Left ventricle myocardium superior (tissue), 1 donor: ENCODE data around the gene MYOZ1. TPM values are rescaled to one million over a fixed set of nuclear protein-coding genes. Genes with fewer than 3 reads are reported as not detected.

Experiments
- ATAC-seq: fragments of 200-7000 bp; cut with Tn5 transposase; one replicate; pipeline ENCODE4 v1.9.1; 2020; ENCODE audit warnings: mild to moderate bottlenecking, moderate library complexity
- DNase-seq: peaks from one replicate; pipeline ENCODE4 v3.0.0-alpha.2; 2020
- intact Hi-C: fragments of 100-400 bp; cut with micrococcal nuclease; formaldehyde crosslinking; loops from one replicate; pipeline ENCODE4 v1.11.0; 2022
- total RNA-seq: library from RNA; stranded (reverse); fragmentation: NEBNext Ultra II Directional; extraction: Animal tissue kit (Norgen Biotek cat#: 25700); gene quantifications from one replicate; pipeline ENCODE4 v1.2.1, GENCODE V29; 2021
- donor health status: DM: no; HTN: yes; CAD: no; lungs with severe emphysema.

MYOZ1 gene
- total RNA-seq, 1 donor from 2014 or later: 0.32 TPM

GRCh38 chr10:73648975-73649829, 7.9 kb upstream of the MYOZ1 start:
- ATAC-seq (peak; percentile 8), DNase-seq (no peak)
- intact Hi-C loops: no loop called here

DNA sequence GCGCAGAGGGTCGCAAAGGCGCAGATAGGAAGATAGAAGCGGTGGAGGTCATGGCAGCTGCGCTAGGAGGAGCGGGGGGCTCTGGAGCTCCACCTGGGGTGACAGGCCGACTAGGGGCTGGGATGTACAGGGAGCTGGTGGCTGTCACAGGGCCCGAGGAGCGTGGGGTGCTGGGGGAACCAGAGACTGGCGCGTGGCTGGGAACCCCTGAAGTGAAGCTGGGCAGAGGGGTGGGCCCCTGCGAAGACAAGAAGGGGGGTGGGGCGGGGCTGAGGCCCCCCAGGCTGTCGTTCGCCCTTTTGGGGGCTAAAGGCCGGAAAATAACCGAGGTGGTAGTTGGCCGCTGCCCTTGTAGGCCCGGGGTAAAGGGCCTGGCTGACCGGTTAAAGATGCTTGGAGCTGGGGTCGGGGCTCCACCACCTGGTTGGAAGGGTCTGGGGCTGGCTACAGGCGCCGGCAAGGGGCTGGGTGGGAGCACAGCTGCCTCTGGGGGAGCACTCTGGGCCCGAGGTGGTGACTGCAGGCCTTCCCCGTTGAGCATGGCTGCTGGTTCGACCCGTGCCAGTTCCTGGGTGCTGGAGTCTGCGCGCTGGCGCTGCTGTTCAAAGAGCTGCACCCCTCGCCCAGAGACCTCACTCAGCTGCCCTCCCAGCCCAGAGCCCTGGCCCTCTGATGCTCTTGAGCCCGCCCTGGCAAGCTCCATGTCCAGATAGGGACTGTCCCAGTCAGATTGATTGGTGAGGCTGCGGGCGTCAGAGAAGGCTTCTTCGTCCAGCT, 6.8 kb upstream of the MYOZ1 start:
- ATAC-seq: peak; percentile 1

GRCh38 chr10:73647211-73647874, 6.1 kb upstream of the MYOZ1 start:
- DNase-seq (peak; percentile 77), ATAC-seq (peak; percentile 8)
- intact Hi-C loops: no loop called here

More for the DNA sequence above, 6.8 kb upstream of the MYOZ1 start:
- DNase-seq: peak; percentile 67
- intact Hi-C loops: no loop called here

GRCh38 chr10:73646598-73647041, 5.3 kb upstream of the MYOZ1 start:
- peak; percentile 50 for DNase-seq
- intact Hi-C loops: no loop called here
- peak; percentile 10 for ATAC-seq

DNA sequence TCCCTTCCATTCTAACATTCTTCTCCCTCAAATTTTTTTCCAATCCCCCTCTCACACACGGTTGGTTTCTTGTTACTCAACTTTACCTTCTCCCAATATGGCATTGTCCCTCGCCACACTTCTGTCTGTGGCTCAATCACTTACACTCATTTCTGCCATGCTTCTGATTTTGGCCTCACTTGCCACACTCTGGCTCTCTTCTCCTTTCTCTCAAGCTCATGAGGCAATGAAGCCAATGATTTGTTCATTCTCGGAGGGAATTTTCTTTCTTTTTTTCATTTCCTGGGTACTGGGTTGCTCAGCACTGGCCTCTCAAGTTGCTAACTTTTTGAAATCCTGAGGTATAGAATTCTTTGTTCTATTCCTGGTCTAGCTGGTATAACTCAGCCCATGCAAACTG, 4.0 kb upstream of the MYOZ1 start:
- ATAC-seq: peak; percentile 0
- DNase-seq: no peak
- intact Hi-C loops: loop anchor here (2.0 kb wide), 1 partner anchor 114 kb away; no protein-coding TSS in a partner anchor

DNA sequence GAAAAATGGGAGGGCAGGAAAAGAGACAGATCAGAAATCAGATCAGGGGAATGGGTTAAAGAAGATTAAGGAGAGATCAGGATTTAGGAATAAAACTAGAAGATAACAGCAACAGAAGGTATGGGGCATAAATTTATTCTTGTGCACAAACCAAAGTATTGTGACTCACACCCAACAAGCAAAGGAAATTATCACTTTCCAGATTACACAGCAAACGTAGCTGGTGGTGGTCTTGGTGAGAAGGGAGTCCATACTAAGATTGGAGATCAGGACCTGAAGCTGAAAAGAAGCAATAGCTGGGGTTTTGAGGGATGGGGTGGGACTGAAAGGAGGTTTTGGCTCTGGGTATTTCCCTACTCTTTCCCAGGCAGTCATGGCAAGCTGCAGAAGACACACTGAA, 3.5 kb upstream of the MYOZ1 start:
- intact Hi-C loops: loop anchor here (2.0 kb wide), 1 partner anchor 114 kb away; no protein-coding TSS in a partner anchor
- ATAC-seq (no peak), DNase-seq (no peak)

DNA sequence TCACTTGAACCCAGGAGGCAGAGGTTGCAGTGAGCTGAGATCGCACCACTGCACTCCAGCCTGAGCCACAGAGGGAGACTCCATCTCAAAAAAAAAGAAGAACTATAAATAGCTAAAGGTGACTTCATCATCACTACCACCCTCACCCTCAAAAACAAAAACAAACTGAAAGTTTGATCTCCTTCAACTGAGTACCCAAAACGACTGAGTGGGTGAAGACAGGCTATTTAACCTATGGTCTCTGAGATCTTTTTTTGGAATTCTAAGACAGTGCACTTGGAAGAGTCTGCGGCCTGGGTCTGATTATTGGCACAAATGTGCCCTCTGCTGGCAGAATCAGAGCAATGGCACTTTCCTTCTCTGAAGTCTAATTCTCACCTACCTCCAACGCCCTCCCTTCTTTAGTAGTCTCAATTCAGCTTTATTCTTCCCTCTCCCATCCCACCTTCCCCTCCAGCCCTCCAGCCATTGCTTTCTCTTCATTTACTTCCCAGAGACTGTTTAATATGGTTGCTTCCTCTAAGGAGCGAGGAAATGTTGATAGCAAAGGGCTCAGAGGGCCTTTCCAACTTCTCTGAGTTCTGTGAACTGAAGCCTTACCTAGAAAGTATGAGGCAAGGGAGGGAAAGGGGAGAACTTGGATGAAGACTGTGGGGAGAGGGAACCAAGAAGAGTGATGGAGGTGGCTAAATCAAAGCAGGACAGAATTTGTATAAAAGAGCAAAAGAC, 2.9 kb upstream of the MYOZ1 start:
- peak; percentile 47 for DNase-seq
- intact Hi-C loops: loop anchor here (2.0 kb wide), 1 partner anchor 113 kb away; no protein-coding TSS in a partner anchor
- ATAC-seq: peak; percentile 25

DNA sequence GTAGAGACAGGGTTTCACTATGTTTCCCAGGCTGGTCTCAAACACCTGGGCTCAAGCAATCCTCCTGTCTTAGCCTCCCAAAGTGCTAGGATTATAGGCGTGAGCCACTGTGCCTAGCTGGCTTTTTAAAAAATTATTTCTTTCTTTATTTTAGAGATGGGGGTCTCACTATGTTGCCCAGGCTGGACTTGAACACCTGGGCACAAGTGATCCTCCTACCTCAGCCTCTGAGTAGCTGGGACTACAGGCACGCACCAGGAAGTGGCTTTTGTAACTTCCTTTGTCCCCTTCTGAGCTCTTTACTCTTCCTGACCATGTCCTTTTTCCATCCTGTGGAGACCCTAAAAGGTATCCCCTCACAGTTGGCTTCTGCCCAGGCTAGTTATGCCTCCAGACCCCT, 2.1 kb upstream of the MYOZ1 start:
- no peak for ATAC-seq
- intact Hi-C loops: no loop called here
- DNase-seq: no peak

DNA sequence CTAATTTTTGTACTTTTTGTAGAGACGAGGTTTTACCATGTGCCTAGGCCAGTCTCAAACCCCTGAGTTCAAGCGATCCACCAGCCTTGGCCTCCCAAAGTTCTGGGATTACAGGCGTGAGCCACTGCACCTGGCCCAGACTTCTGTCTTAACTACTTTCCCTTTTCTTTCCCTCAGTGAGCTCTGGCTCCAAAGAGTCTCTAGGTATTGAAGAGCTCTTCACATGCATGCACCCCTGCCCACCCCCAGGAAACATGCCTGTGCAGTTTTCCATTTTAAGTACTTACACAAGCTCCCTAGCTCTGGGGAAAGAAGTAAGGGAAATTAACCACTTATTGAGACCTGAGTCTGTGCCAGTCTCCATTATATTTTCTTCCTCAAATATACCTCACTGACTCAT, 2.0 kb downstream of the MYOZ1 start:
- ATAC-seq (no peak), DNase-seq (no peak)
- intact Hi-C loops: no loop called here

- intact Hi-C loops: no loop called here
- no peak for ATAC-seq
- DNase-seq: no peak
Measured at GRCh38 chr10:73635781-73636180, 5.5 kb downstream of the MYOZ1 start.

DNA sequence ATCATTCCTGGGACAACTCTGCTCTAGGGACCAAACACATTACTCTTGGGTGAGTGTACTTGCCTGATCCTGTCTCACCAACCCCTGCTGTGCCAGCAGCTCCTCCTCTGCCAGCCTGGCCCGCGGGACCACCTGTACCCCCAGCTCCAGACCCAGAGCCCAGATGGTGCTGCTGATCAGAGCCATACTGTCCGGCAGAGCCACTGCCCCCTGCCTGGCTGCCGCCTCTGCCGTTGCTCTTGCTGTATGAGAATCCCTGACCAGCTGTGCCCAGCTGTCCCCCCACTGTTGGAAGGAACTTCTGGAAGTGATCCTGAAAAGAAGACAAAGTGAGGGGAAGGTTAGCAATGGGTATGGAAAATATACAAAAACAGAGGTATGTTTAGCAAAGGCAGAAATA, 6.9 kb downstream of the MYOZ1 start:
- ATAC-seq: no peak
- DNase-seq: no peak
- intact Hi-C loops: no loop called here

- intact Hi-C loops: no loop called here
- ATAC-seq (no peak), DNase-seq (no peak)
Measured at GRCh38 chr10:73629165-73629564, 12.1 kb downstream of the MYOZ1 start.

GRCh38 chr10:73628405-73628804, 12.9 kb downstream of the MYOZ1 start:
- ATAC-seq (no peak), DNase-seq (no peak)
- intact Hi-C loops: no loop called here

GRCh38 chr10:73627300-73627699, 14.0 kb downstream of the MYOZ1 start:
- ATAC-seq (no peak), DNase-seq (no peak)
- intact Hi-C loops: no loop called here

GRCh38 chr10:73625884-73626752, 15.2 kb downstream of the MYOZ1 start:
- intact Hi-C loops: no loop called here
- ATAC-seq (peak; percentile 98), DNase-seq (peak; percentile 95)

DNA sequence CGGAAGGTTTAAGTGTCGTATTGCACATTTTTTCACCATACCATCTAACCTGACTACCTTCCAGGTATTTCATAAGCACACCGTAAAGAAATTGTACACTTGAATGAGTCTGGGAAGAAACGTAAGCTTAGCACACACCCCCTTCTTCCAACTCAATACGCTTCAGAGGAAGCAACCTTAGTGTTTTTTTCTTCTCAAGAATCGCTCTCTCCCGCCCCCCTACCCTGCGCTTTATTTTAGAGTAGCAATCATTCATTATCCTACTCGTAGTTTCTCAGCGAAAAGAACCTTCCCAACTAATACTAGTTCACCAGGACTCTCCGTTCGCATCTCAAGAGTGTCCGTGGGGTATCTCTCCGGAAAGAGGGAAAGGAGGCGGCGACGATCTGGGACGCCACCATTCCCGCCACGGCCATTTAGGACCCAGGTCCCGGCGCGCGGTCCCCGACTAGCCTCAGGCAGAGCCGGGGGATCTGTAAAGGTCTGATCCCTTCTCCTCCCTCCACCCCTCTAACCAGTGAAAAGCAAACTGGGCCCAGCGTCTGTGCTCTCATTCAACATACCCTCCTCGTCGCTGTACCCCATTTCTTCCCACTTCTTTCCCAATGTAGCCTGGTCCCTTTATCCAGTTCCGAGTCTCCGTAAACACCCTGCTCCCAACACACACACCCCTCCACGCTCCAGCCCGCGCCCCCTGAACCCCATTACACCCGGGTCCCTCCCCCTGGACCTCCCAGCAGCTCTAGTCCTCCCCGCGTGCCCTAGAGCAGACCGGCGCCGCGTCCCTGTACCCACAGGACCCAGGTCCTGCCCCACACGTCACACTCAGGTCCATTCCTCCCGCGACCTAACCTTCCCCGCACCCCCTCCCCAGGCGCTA, 16.0 kb downstream of the MYOZ1 start:
- intact Hi-C loops: no loop called here
- DNase-seq (peak; percentile 50), ATAC-seq (peak; percentile 77)

DNA sequence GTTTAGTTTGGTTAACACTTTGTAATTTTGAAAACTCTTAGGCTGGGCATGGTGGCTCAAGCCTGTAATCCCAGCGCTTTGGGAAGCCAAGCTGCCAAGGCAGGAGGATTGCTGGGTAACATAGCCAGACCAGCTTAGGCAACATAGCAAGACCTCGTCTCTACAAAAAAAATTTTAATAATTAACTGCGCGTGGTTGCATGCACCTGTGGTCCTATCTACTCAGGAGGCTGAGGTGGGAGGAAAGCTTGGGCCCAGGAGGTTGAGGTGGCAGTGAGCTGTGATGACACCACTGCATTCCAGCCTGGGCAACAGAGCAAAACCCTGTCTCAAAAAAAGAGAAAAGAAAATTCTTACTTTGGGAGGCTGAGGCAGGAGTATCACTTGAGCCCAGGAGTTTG, 18.2 kb downstream of the MYOZ1 start:
- intact Hi-C loops: no loop called here
- DNase-seq (no peak), ATAC-seq (no peak)
